ENCODE data around the gene MAP2K4. TPM values are rescaled to one million over a fixed set of nuclear protein-coding genes. Genes with fewer than 3 reads are reported as not detected.

MAP2K4 gene
- total and polyA plus RNA-seq, 2 of the 8 experiments (the other 6 are each of a cell fraction or from before 2014, with no cell fraction given), result 14.2 to 37.3 TPM

- no peak overlapping the region for H2BK12ac ChIP-seq (ENCODE audit: low read depth, low read length)
- H2BK120ac ChIP-seq (replicated peaks; ENCODE audit: low read depth, low read length), result no peak overlapping the region
- H4K91ac ChIP-seq (replicated peaks; ENCODE audit: insufficient read length, low read length), result no peak overlapping the region
- H3K14ac ChIP-seq (ENCODE audit: insufficient read length), result no peak overlapping the region
- 90% methylated on average over 2 of the region's 2 CpGs; no CpG with 5 or more reads in 1 of the 2 experiments for WGBS, 2 experiments (ENCODE audit: extremely low coverage in 1 of 2, insufficient coverage in 1 of 2, insufficient read length in 1 of 2, insufficient replicate concordance in 2 of 2, low coverage in 1 of 2, low lambda C conversion rate in 2 of 2, missing lambda C conversion rate in 1 of 2)
- peaks cover 0 to 2% of the 10 kb centered on the region in 2 experiments for H4K20me1 ChIP-seq (replicated peaks in 1 of 2; ENCODE audit: control insufficient read depth in 1 of 2, insufficient read depth in 2 of 2, low read length in 2 of 2)
- no peak overlapping the region for H3K56ac ChIP-seq (replicated peaks; ENCODE audit: insufficient read length, low read depth, low read length)
- no peak overlapping the region for H3K9ac ChIP-seq (replicated peaks in 1 of 4; ENCODE audit: extremely low read depth in 1 of 4, low read depth in 3 of 4, low read length in 3 of 4)
- no peak overlapping the region for H2BK5ac ChIP-seq (ENCODE audit: low read depth, low read length)
- DNase-seq (ENCODE audit: low read depth in 1 of 2, low spot score in 2 of 2) (no peak), FAIRE-seq (no peak)
- H3K4me3 ChIP-seq (ENCODE audit: extremely low read depth in 1 of 4, insufficient read depth in 2 of 4, low read depth in 3 of 4, low read length in 4 of 4), result no peak overlapping the region
- no peaks in the 10 kb centered on the region; the same call in 1 of the 2 replicates for H3K79me1 ChIP-seq (ENCODE audit: low read depth, low read length)
- peaks cover 0 to 4% of the 10 kb centered on the region in 2 experiments; a peak in 1 of 4 replicates for H3K79me2 ChIP-seq (ENCODE audit: control insufficient read depth in 1 of 2, insufficient read depth in 2 of 2, low read length in 2 of 2)
- H2BK20ac ChIP-seq (ENCODE audit: low read length), result no peak overlapping the region
- H3K36me3 ChIP-seq (ENCODE audit: control insufficient read depth in 2 of 4, insufficient read depth in 4 of 4, low read length in 3 of 4), result peaks cover 2 to 18% (median 14%) of the 10 kb centered on the region in 4 experiments; a peak in 7 of 8 replicates
- peaks cover 0 to 1% (median 0%) of the 10 kb centered on the region in 4 experiments; a peak in 1 of 7 replicates for H3K27me3 ChIP-seq (replicated peaks in 1 of 4; ENCODE audit: control insufficient read depth in 3 of 4, extremely low read depth in 1 of 4, insufficient read depth in 3 of 4, low read length in 3 of 4)
- H3K4ac ChIP-seq (replicated peaks; ENCODE audit: insufficient read length, low read depth, low read length), result no peak overlapping the region
- H2BK15ac ChIP-seq (ENCODE audit: low read length), result no peak overlapping the region
- no peak overlapping the region for H4K8ac ChIP-seq (ENCODE audit: extremely low read depth, insufficient read depth, low read length)
- no peak overlapping the region for H3K4me2 ChIP-seq (ENCODE audit: insufficient read depth in 1 of 2, low read depth in 2 of 2, low read length in 2 of 2)
- no peak overlapping the region for H2AK5ac ChIP-seq (ENCODE audit: low read depth, low read length)
- no peak overlapping the region for H3K18ac ChIP-seq (ENCODE audit: extremely low read depth, low read length)
- no peak overlapping the region for H4K5ac ChIP-seq (ENCODE audit: insufficient read length, low read depth, low read length)
- ChIA-PET POLR2A (ENCODE audit: partially characterized antibody) (interaction anchor here (1.2 kb wide), 1 partner anchor 113 kb away, joined by 3 read pairs; the partner anchor contains the start of gene ZNF18), CTCF (ENCODE audit: partially characterized antibody) (no interaction called here)
- H3K23ac ChIP-seq (ENCODE audit: insufficient read length), result no peak overlapping the region
- no peaks in the 10 kb centered on the region for H3K4me1 ChIP-seq (replicated peaks in 1 of 4; ENCODE audit: control insufficient read depth in 3 of 4, insufficient read depth in 4 of 4, low read length in 3 of 4)
- no peak overlapping the region for H2AFZ ChIP-seq (ENCODE audit: low read length)
- H3K9me3 ChIP-seq (ENCODE audit: insufficient read depth in 2 of 2, low read depth in 1 of 2, low read length in 1 of 2), result no peaks in the 10 kb centered on the region
- H3K27ac ChIP-seq (ENCODE audit: low read depth, low read length), result no peak overlapping the region
- no peaks in the 10 kb centered on the region for H3K23me2 ChIP-seq (ENCODE audit: low read depth, low read length)
- TF ChIP-seq TEAD4 (IDR thresholded peaks at IDR 0.05; ENCODE audit: low read depth, low read length), result no peak
- TF ChIP-seq ZNF274 (IDR thresholded peaks at IDR 0.05; ENCODE audit: borderline replicate concordance, extremely low read depth, low read length), result no peak
- no peak for TF ChIP-seq MAX (IDR thresholded peaks at IDR 0.05)
- TF ChIP-seq CHD1 (IDR thresholded peaks at IDR 0.05; ENCODE audit: low read depth, low read length), result no peak
- TF ChIP-seq BRCA1 (IDR thresholded peaks at IDR 0.05; ENCODE audit: low read depth, low read length), result no peak
- TF ChIP-seq TAF1 (IDR thresholded peaks at IDR 0.05; ENCODE audit: low read depth, low read length), result no peak
- TF ChIP-seq NRF1 (IDR thresholded peaks at IDR 0.05; ENCODE audit: low read depth, low read length), result no peak
- no peak for TF ChIP-seq ATF2 (IDR thresholded peaks at IDR 0.05; ENCODE audit: low read length)
- TF ChIP-seq BACH1 (IDR thresholded peaks at IDR 0.05; ENCODE audit: low read length), result no peak
These were observed 90.2 kb downstream of the MAP2K4 start for GRCh38 chr17:12110906-12111305.
